WTC11 (cell line): ENCODE measurements around the gene DACT1. TPM values are rescaled to one million over a fixed set of nuclear protein-coding genes. Genes with fewer than 3 reads are reported as not detected.
A peak's percentile ranks its signal among the peaks of the same experiment; 100 is the strongest.

ENCODE experiments used
- ATAC-seq: fragments of 200-7000 bp; cut with Tn5 transposase; 2 replicates; pipeline ENCODE4 v1.10.0; 2021; ENCODE audit warnings: mild to moderate bottlenecking, moderate library complexity
- CTCF ChIA-PET: fragments of 300-600 bp; sonication (Branson Sonifier 250); formaldehyde crosslinking; loops from one replicate; lab custom pipeline; 2021; ENCODE audit warnings: antibody characterized with exemption; lab: Charles Lee
- POLR2A ChIA-PET: fragments of 350-600 bp; sonication (Branson Sonifier 250); formaldehyde crosslinking; loops from one replicate; lab custom pipeline; 2021; ENCODE audit warnings: antibody characterized with exemption; lab: Charles Lee
- DNase-seq: peaks from one replicate; pipeline ENCODE4 v3.0.0; 2021; ENCODE audit warnings: low spot score
- H3K27ac Mint-ChIP-seq: 2 replicates; pipeline ENCODE4 v1.8.0; 2021; ENCODE audit warnings: mixed read lengths
- H3K27me3 Mint-ChIP-seq: 2 replicates; pipeline ENCODE4 v1.8.0; 2021; ENCODE audit warnings: low read depth, mild to moderate bottlenecking, moderate library complexity, mixed read lengths
- H3K36me3 Mint-ChIP-seq: 2 replicates; pipeline ENCODE4 v1.8.0; 2021; ENCODE audit warnings: mixed read lengths
- H3K4me1 Mint-ChIP-seq: 2 replicates; pipeline ENCODE4 v1.8.0; 2022; ENCODE audit warnings: mixed read lengths
- H3K4me3 Mint-ChIP-seq: 2 replicates; pipeline ENCODE4 v1.8.0; 2021; ENCODE audit warnings: mild to moderate bottlenecking, moderate library complexity, mixed read lengths
- H3K9me3 Mint-ChIP-seq: 2 replicates; pipeline ENCODE4 v1.8.0; 2021; ENCODE audit warnings: mixed read lengths
- CREB1 ChIP-seq: sonication (generic); formaldehyde crosslinking; IDR thresholded peaks from 2 replicates; pipeline ENCODE4 v1.8.0; 2023; ENCODE audit warnings: mild to moderate bottlenecking, missing genetic modification reagents
- ELF4 ChIP-seq: sonication (generic); formaldehyde crosslinking; IDR thresholded peaks from 2 replicates; pipeline ENCODE4 v1.8.1; 2022; ENCODE audit warnings: low read depth, mild to moderate bottlenecking, moderate library complexity, missing genetic modification reagents
- ESRRA ChIP-seq: sonication (generic); formaldehyde crosslinking; IDR thresholded peaks from 2 replicates; pipeline ENCODE4 v1.8.1; 2022; ENCODE audit warnings: mild to moderate bottlenecking, missing genetic modification reagents, borderline replicate concordance
- GRHL2 ChIP-seq: fragments of 250-450 bp; sonication (Bioruptor Pico); IDR thresholded peaks from 2 replicates; pipeline ENCODE4 v1.8.0; 2022; ENCODE audit warnings: mild to moderate bottlenecking, moderate library complexity; ENCODE audit not compliant: insufficient replicate concordance, severe bottlenecking
- HMGXB4 ChIP-seq: sonication (generic); formaldehyde crosslinking; IDR thresholded peaks from 2 replicates; pipeline ENCODE4 v1.8.1; 2023; ENCODE audit warnings: mild to moderate bottlenecking, moderate library complexity, missing genetic modification reagents
- IRF2 ChIP-seq: sonication (generic); formaldehyde crosslinking; IDR thresholded peaks from 2 replicates; pipeline ENCODE4 v1.8.0; 2022; ENCODE audit warnings: low read depth, missing genetic modification reagents, borderline replicate concordance
- JUN ChIP-seq: sonication (generic); formaldehyde crosslinking; IDR thresholded peaks from 2 replicates; pipeline ENCODE4 v1.8.0; 2023; ENCODE audit warnings: mild to moderate bottlenecking, missing genetic modification reagents
- KAT7 ChIP-seq: sonication (generic); formaldehyde crosslinking; IDR thresholded peaks from 2 replicates; pipeline ENCODE4 v1.8.1; 2023; ENCODE audit warnings: missing genetic modification reagents, mild to moderate bottlenecking, borderline replicate concordance
- NFE2L1 ChIP-seq: sonication (generic); formaldehyde crosslinking; IDR thresholded peaks from 2 replicates; pipeline ENCODE4 v1.8.1; 2023; ENCODE audit warnings: missing genetic modification reagents
- OVOL2 ChIP-seq: fragments of 250-450 bp; sonication (Bioruptor Pico); IDR thresholded peaks from 2 replicates; pipeline ENCODE4 v1.9.0; 2021; ENCODE audit warnings: mild to moderate bottlenecking, borderline replicate concordance
- STAT6 ChIP-seq: sonication (generic); formaldehyde crosslinking; conservative IDR thresholded peaks from 2 replicates; pipeline ENCODE4 v1.8.1; 2023; ENCODE audit warnings: mild to moderate bottlenecking, low read depth, missing genetic modification reagents, moderate library complexity
- TEAD1 ChIP-seq: sonication (generic); formaldehyde crosslinking; IDR thresholded peaks from 2 replicates; pipeline ENCODE4 v1.8.0; 2022; ENCODE audit warnings: mild to moderate bottlenecking, missing genetic modification reagents
- USF1 ChIP-seq: sonication (generic); formaldehyde crosslinking; IDR thresholded peaks from 2 replicates; pipeline ENCODE4 v1.8.0; 2022; ENCODE audit warnings: mild to moderate bottlenecking, missing genetic modification reagents
- USF2 ChIP-seq: sonication (generic); formaldehyde crosslinking; IDR thresholded peaks from 2 replicates; pipeline ENCODE4 v1.8.1; 2023; ENCODE audit warnings: mild to moderate bottlenecking, missing genetic modification reagents, moderate library complexity
- ZNF219 ChIP-seq: sonication (generic); formaldehyde crosslinking; IDR thresholded peaks from 2 replicates; pipeline ENCODE4 v1.8.0; 2023; ENCODE audit warnings: missing genetic modification reagents, mild to moderate bottlenecking, borderline replicate concordance
- ZNF232 ChIP-seq: sonication (generic); formaldehyde crosslinking; IDR thresholded peaks from 2 replicates; pipeline ENCODE4 v1.8.0; 2022; ENCODE audit warnings: mild to moderate bottlenecking, missing genetic modification reagents
- total RNA-seq: library from RNA; stranded (reverse); gene quantifications from 3 replicates; pipeline ENCODE4 v1.2.3, GENCODE V29; 2021
- TF ChIP-seq, protein P1 (sequence below): sonication (generic); formaldehyde crosslinking; IDR thresholded peaks from 2 replicates; pipeline ENCODE4 v1.8.0; 2022; ENCODE audit warnings: missing genetic modification reagents
- TF ChIP-seq, protein P2 (sequence below): sonication (generic); formaldehyde crosslinking; IDR thresholded peaks from 2 replicates; pipeline ENCODE4 v1.8.0; 2022; ENCODE audit warnings: mild to moderate bottlenecking, missing genetic modification reagents
- TF ChIP-seq, protein P3 (sequence below): sonication (generic); formaldehyde crosslinking; IDR thresholded peaks from 2 replicates; pipeline ENCODE4 v1.8.0; 2022; ENCODE audit warnings: mild to moderate bottlenecking, missing genetic modification reagents
- TF ChIP-seq, protein P4 (sequence below): sonication (generic); formaldehyde crosslinking; IDR thresholded peaks from 2 replicates; pipeline ENCODE4 v1.8.0; 2022; ENCODE audit warnings: mild to moderate bottlenecking, missing genetic modification reagents

The DACT1 gene
- total RNA-seq, 1 experiment from 2014 or later, result 21.2 TPM

DNA sequence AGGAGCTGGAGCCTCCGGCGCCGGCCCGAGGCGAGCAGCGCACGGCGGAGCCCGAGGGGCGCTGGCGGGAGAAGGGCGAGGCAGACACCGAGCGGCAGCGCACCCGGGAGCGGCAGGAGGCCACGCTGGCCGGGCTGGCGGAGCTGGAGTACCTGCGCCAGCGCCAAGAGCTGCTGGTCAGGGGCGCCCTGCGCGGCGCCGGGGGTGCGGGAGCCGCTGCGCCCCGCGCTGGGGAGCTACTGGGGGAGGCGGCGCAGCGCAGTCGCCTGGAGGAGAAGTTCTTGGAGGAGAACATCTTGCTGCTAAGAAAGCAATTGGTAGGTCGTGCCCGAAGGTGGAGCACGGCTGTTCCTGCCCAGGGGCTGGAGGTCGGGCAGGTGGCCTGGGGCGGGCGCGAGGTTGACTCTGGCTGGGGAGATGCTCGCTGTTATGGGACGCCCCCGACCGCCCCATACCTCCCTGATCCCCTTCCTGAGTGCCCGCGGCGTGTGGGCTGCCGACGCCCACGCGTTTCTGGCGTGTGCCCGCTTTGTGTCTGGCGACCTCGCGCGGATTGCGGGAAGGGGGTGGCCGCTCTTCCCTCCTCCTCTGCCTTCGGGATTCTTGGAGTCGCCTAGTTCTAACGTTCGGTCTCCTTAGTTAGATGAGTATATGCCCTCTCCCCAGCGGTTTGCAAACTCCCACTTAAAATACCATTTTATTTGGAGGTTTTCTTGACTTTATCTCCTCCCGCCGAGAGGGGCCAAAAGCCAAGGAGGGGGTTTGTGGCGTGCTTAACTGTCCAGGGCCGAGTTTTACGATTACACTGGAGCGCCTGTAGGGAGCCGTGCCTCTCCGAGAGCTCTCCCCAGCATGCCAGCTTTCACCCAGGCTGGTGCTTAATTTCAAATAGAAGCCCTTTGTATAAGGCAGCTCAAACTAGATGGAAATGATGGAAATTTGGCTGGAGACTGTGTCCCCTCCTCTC lies 752 bp downstream of the DACT1 start:
- peak overlapping the region; percentile 79 for H3K4me3 Mint-ChIP-seq
- peaks cover 25% of the 10 kb centered on the region for H3K27me3 Mint-ChIP-seq
- ChIA-PET CTCF (interaction anchor here (0.9 to 6.2 kb wide), 17 partner anchors 11 to 417 kb away, joined by 3 to 40 read pairs (median 4); no protein-coding TSS in a partner anchor), POLR2A (interaction anchor here (0.8 kb wide), 1 partner anchor 18 kb away, joined by 3 read pairs; no protein-coding TSS in a partner anchor)
- ATAC-seq, result peak; percentile 40
- DNase-seq, result peak; percentile 43
- no peaks in the 10 kb centered on the region for H3K9me3 Mint-ChIP-seq
- peaks cover 24% of the 10 kb centered on the region for H3K36me3 Mint-ChIP-seq
- H3K4me1 Mint-ChIP-seq, result peaks cover 61% of the 10 kb centered on the region
- H3K27ac Mint-ChIP-seq, result no peak overlapping the region
- TF ChIP-seq KAT7 (CRISPR knock-in tag) (no peak), USF1 (CRISPR knock-in tag) (no peak), IRF2 (CRISPR knock-in tag) (no peak), TEAD1 (no peak), OVOL2 (CRISPR knock-in tag) (no peak), ZNF219 (peak; percentile 1; the same call in 1 of the 2 replicates), ELF4 (no peak), GRHL2 (CRISPR knock-in tag) (no peak), HMGXB4 (CRISPR knock-in tag) (peak; percentile 75; the same call in 1 of the 2 replicates), STAT6 (CRISPR knock-in tag) (no peak), CREB1 (0 out of 2 replicates have a peak, but pooled peaks have one; percentile 27), NFE2L1 (CRISPR knock-in tag) (no peak), USF2 (CRISPR knock-in tag) (no peak), JUN (0 out of 2 replicates have a peak, but pooled peaks have one; percentile 1), ESRRA (CRISPR knock-in tag) (peak; percentile 29; the same call in 1 of the 2 replicates), ZNF232 (CRISPR knock-in tag) (no peak)
- TF ChIP-seq, protein P1, sequence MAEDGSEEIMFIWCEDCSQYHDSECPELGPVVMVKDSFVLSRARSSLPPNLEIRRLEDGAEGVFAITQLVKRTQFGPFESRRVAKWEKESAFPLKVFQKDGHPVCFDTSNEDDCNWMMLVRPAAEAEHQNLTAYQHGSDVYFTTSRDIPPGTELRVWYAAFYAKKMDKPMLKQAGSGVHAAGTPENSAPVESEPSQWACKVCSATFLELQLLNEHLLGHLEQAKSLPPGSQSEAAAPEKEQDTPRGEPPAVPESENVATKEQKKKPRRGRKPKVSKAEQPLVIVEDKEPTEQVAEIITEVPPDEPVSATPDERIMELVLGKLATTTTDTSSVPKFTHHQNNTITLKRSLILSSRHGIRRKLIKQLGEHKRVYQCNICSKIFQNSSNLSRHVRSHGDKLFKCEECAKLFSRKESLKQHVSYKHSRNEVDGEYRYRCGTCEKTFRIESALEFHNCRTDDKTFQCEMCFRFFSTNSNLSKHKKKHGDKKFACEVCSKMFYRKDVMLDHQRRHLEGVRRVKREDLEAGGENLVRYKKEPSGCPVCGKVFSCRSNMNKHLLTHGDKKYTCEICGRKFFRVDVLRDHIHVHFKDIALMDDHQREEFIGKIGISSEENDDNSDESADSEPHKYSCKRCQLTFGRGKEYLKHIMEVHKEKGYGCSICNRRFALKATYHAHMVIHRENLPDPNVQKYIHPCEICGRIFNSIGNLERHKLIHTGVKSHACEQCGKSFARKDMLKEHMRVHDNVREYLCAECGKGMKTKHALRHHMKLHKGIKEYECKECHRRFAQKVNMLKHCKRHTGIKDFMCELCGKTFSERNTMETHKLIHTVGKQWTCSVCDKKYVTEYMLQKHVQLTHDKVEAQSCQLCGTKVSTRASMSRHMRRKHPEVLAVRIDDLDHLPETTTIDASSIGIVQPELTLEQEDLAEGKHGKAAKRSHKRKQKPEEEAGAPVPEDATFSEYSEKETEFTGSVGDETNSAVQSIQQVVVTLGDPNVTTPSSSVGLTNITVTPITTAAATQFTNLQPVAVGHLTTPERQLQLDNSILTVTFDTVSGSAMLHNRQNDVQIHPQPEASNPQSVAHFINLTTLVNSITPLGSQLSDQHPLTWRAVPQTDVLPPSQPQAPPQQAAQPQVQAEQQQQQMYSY (CRISPR knock-in tag), result no peak
- TF ChIP-seq, protein P2, sequence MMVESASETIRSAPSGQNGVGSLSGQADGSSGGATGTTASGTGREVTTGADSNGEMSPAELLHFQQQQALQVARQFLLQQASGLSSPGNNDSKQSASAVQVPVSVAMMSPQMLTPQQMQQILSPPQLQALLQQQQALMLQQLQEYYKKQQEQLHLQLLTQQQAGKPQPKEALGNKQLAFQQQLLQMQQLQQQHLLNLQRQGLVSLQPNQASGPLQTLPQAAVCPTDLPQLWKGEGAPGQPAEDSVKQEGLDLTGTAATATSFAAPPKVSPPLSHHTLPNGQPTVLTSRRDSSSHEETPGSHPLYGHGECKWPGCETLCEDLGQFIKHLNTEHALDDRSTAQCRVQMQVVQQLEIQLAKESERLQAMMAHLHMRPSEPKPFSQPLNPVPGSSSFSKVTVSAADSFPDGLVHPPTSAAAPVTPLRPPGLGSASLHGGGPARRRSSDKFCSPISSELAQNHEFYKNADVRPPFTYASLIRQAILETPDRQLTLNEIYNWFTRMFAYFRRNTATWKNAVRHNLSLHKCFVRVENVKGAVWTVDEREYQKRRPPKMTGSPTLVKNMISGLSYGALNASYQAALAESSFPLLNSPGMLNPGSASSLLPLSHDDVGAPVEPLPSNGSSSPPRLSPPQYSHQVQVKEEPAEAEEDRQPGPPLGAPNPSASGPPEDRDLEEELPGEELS (CRISPR knock-in tag), result 0 out of 2 replicates have a peak, but pooled peaks have one; percentile 8
- TF ChIP-seq, protein P3, sequence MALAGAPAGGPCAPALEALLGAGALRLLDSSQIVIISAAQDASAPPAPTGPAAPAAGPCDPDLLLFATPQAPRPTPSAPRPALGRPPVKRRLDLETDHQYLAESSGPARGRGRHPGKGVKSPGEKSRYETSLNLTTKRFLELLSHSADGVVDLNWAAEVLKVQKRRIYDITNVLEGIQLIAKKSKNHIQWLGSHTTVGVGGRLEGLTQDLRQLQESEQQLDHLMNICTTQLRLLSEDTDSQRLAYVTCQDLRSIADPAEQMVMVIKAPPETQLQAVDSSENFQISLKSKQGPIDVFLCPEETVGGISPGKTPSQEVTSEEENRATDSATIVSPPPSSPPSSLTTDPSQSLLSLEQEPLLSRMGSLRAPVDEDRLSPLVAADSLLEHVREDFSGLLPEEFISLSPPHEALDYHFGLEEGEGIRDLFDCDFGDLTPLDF (CRISPR knock-in tag), result 0 out of 2 replicates have a peak, but pooled peaks have one; percentile 56
- TF ChIP-seq, protein P4, sequence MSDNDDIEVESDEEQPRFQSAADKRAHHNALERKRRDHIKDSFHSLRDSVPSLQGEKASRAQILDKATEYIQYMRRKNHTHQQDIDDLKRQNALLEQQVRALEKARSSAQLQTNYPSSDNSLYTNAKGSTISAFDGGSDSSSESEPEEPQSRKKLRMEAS, result peak; percentile 55; the same call in 1 of the 2 replicates
